AG10803 (cell line): ENCODE results near the gene LGALSL.

Experiments
- DNase-seq: peaks from one replicate; pipeline ENCODE4 v3.0.0; 2010; ENCODE audit warnings: low read depth
- H3K4me3 ChIP-seq: 2 replicates; pipeline ENCODE4 v1.5.1; 2011; ENCODE audit warnings: mild to moderate bottlenecking, low read length, control low read depth
- CTCF ChIP-seq: conservative IDR thresholded peaks from 2 replicates; pipeline ENCODE4 v1.5.1; 2011; ENCODE audit warnings: mild to moderate bottlenecking, low read length, control low read depth, inconsistent platforms

The LGALSL gene

GRCh38 chr2:64506686-64507085 is 52.7 kb downstream of the LGALSL start:
- TF ChIP-seq CTCF, result no peak
- no peak for DNase-seq
- H3K4me3 ChIP-seq, result no peak overlapping the region
